ENCODE measurements around the gene CYP1A2.

Gene CYP1A2

GRCh38 chr15:74783072-74783807, 34.6 kb downstream of the CYP1A2 start:
- Histone ChIP-seq H3K9me3 (replicated peaks; ENCODE audit: insufficient read depth, low read length) (no peaks in the 10 kb centered on the region), H3K79me2 (ENCODE audit: low read length) (peaks cover 66% of the 10 kb centered on the region), H3K4me2 (ENCODE audit: low read depth, low read length) (peak overlapping the region; percentile 99), H3F3A (ENCODE audit: insufficient read depth, low read length) (peaks cover 85% of the 10 kb centered on the region), H3K4me3 (ENCODE audit: low read length) (peak overlapping the region; percentile 93), H3K9me2 (replicated peaks; ENCODE audit: insufficient read depth, low read length) (no peaks in the 10 kb centered on the region), H3K36me3 (replicated peaks; ENCODE audit: insufficient read depth, low read length) (no peaks in the 10 kb centered on the region), H4K20me1 (ENCODE audit: insufficient read depth, low read length) (no peaks in the 10 kb centered on the region), H2AFZ (ENCODE audit: low read length) (no peak overlapping the region), H3K27me3 (replicated peaks; ENCODE audit: insufficient read depth, low read length) (no peaks in the 10 kb centered on the region), H3K9ac (ENCODE audit: low read length) (peak overlapping the region; percentile 89), H3K4me1 (ENCODE audit: low read length) (peaks cover 54% of the 10 kb centered on the region), H3K27ac (ENCODE audit: low read length) (peak overlapping the region; percentile 95)
- TF ChIP-seq EZH2phosphoT487 (IDR thresholded peaks at IDR 0.05; ENCODE audit: low read length) (no peak), EZH2 (optimal IDR thresholded peaks at IDR 0.05; ENCODE audit: low read depth, low read length) (no peak), CTCF (IDR thresholded peaks at IDR 0.05; ENCODE audit: low read length) (no peak)
- DNase-seq: peak; percentile 87

- no peaks in the 10 kb centered on the region for H3K9me3 ChIP-seq (replicated peaks; ENCODE audit: insufficient read depth, low read length)
- no peaks in the 10 kb centered on the region for H4K20me1 ChIP-seq (ENCODE audit: insufficient read depth, low read length)
- no peak overlapping the region for H2AFZ ChIP-seq (ENCODE audit: low read length)
- no peaks in the 10 kb centered on the region for H3K9me2 ChIP-seq (replicated peaks; ENCODE audit: insufficient read depth, low read length)
- H3K4me1 ChIP-seq (ENCODE audit: low read length): peaks cover 54% of the 10 kb centered on the region
- no peaks in the 10 kb centered on the region for H3K36me3 ChIP-seq (replicated peaks; ENCODE audit: insufficient read depth, low read length)
- H3K4me3 ChIP-seq (ENCODE audit: low read length): peak overlapping the region; percentile 93
- H3K4me2 ChIP-seq (ENCODE audit: low read depth, low read length): peak overlapping the region; percentile 99
- peaks cover 88% of the 10 kb centered on the region for H3F3A ChIP-seq (ENCODE audit: insufficient read depth, low read length)
- TF ChIP-seq EZH2phosphoT487 (IDR thresholded peaks at IDR 0.05; ENCODE audit: low read length) (no peak), CTCF (IDR thresholded peaks at IDR 0.05; ENCODE audit: low read length) (no peak), EZH2 (optimal IDR thresholded peaks at IDR 0.05; ENCODE audit: low read depth, low read length) (no peak)
- no peaks in the 10 kb centered on the region for H3K27me3 ChIP-seq (replicated peaks; ENCODE audit: insufficient read depth, low read length)
- H3K79me2 ChIP-seq (ENCODE audit: low read length): peaks cover 68% of the 10 kb centered on the region
- peak overlapping the region; percentile 95 for H3K27ac ChIP-seq (ENCODE audit: low read length)
- DNase-seq: peak; percentile 24
- H3K9ac ChIP-seq (ENCODE audit: low read length): peak overlapping the region; percentile 89
Measured at GRCh38 chr15:74783808-74784175, 35.1 kb downstream of the CYP1A2 start.

- Histone ChIP-seq H3K9me2 (replicated peaks; ENCODE audit: insufficient read depth, low read length) (no peaks in the 10 kb centered on the region), H3K36me3 (replicated peaks; ENCODE audit: insufficient read depth, low read length) (no peaks in the 10 kb centered on the region), H3K4me1 (ENCODE audit: low read length) (peaks cover 54% of the 10 kb centered on the region), H3F3A (ENCODE audit: insufficient read depth, low read length) (peaks cover 92% of the 10 kb centered on the region), H3K27me3 (replicated peaks; ENCODE audit: insufficient read depth, low read length) (no peaks in the 10 kb centered on the region), H3K79me2 (ENCODE audit: low read length) (peaks cover 72% of the 10 kb centered on the region), H3K9ac (ENCODE audit: low read length) (peak overlapping the region; percentile 89), H2AFZ (ENCODE audit: low read length) (no peak overlapping the region), H3K27ac (ENCODE audit: low read length) (peak overlapping the region; percentile 95), H3K9me3 (replicated peaks; ENCODE audit: insufficient read depth, low read length) (no peaks in the 10 kb centered on the region), H4K20me1 (ENCODE audit: insufficient read depth, low read length) (no peaks in the 10 kb centered on the region), H3K4me3 (ENCODE audit: low read length) (peak overlapping the region; percentile 93), H3K4me2 (ENCODE audit: low read depth, low read length) (peak overlapping the region; percentile 99)
- peak; percentile 27 for DNase-seq
- no peak for TF ChIP-seq EZH2 (optimal IDR thresholded peaks at IDR 0.05; ENCODE audit: low read depth, low read length)
- peak; percentile 13; the same call in 1 of the 2 replicates for TF ChIP-seq CTCF (IDR thresholded peaks at IDR 0.05; ENCODE audit: low read length)
- TF ChIP-seq EZH2phosphoT487 (IDR thresholded peaks at IDR 0.05; ENCODE audit: low read length): no peak
Measured at GRCh38 chr15:74784426-74785193, 36.0 kb downstream of the CYP1A2 start.
